GM03348 (cell line): ENCODE measurements around the gene GLP2R.

Source experiments
- DNase-seq: peaks from one replicate; pipeline ENCODE4 v3.0.0; 2012; ENCODE audit warnings: low spot score

GLP2R gene

GRCh38 chr17:9855036-9855435, 29.3 kb downstream of the GLP2R start:
- DNase-seq = no peak

DNA sequence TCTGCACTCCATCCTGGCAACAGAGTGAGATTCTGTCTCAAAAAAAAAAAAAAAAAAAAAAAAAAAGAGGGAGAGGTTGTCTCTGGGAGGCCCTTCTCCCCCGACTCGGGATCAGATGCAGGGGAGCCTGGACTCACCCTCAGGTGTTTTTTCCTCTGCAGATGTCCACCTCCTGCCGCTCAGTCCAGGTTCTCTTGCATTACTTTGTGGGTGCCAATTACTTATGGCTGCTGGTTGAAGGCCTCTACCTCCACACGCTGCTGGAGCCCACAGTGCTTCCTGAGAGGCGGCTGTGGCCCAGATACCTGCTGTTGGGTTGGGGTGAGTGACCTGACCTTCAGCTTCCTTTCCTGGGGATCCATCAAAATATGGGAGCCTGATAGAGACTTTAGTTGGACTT, 34.1 kb downstream of the GLP2R start:
- DNase-seq = no peak

- DNase-seq = no peak
These were observed 35.1 kb downstream of the GLP2R start for GRCh38 chr17:9860851-9861250.

DNA sequence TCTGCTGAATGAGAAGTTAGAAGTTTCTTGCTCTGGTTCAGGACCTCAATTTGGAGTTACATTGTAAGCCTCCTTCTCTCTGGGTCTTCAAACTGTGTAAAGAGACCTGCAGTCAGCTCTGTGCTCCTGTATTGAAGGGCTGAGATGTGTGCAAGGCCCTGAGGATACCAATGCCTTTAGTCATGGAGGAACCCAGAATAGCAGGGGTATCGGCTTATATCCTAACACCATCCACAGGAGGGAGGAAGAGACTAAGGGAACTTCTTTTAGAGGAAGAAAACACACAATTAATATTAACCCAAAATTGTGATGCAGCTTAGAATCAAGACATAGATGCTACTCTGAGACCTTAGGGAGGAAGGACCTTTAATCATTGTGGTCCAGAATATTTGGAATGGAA, 36.5 kb downstream of the GLP2R start:
- no peak for DNase-seq

DNA sequence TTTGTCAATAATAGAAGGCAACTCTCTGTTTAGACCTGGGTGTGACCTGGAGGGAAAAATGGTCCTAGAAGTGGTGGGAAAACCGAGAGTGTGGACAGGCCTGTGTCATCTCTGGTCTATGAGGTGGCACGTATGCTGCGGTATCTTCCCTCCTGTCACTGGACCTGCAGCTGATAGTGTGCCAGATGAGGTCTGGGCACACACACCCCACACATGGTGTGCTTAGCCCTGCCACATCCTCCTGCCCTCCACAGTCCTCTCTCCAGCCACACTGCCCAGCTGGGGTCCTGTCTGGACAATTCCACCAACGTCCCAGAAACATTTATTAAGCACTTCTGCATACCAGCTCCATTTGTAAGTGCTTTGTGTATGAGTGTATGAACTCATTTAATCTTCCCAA, 37.2 kb downstream of the GLP2R start:
- no peak for DNase-seq

GRCh38 chr17:9865586-9865985, 39.9 kb downstream of the GLP2R start:
- no peak for DNase-seq

DNA sequence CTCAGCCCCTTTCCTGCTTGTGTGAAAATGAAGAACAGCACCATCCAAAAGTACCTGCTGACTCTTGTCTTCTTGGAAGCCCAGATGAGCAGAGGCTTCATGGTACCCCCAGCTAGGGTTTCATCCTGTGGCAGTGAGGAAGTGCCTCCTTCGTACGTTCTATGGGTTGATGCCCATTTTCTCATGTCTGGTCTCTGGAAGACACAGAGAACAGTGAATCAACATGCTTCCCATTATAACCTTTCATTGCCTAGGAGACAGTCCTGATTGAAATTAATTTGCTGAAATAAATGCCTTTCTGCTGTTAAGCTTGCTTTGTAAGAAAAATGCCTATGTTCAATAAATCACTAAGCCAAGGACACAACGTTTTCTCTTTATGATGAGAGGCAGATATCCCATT, 42.8 kb downstream of the GLP2R start:
- DNase-seq = no peak

GRCh38 chr17:9872852-9873251, 47.1 kb downstream of the GLP2R start:
- no peak for DNase-seq

DNA sequence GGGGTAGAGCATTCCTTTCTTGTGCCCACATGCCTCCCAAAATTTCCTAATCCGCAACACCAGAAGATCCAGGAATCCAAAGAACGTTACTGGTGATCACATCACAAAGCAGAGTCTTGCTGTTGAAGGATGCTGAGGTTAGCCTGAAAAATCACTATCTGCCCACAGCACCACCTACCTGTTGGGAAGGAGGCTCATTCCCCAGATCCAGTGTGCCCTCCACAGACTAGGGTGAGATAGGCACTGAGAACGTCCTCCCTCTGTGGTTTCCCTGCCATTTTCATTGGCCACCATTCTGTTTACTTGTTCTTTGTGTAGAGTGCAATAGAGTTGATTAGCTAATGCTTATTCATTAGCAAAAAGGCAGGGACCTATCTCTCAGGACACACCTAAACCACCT, 49.0 kb downstream of the GLP2R start:
- no peak for DNase-seq

- peak; percentile 82 for DNase-seq
These were observed 49.7 kb downstream of the GLP2R start for GRCh38 chr17:9875441-9875840.

- no peak for DNase-seq
These were observed 52.6 kb downstream of the GLP2R start for GRCh38 chr17:9878356-9878755.

- peak; percentile 27 for DNase-seq
These were observed 53.2 kb downstream of the GLP2R start for GRCh38 chr17:9878786-9879525.

- DNase-seq = peak; percentile 44
These were observed 54.9 kb downstream of the GLP2R start for GRCh38 chr17:9880582-9880999.

GRCh38 chr17:9883451-9883850, 57.7 kb downstream of the GLP2R start:
- DNase-seq = no peak

DNA sequence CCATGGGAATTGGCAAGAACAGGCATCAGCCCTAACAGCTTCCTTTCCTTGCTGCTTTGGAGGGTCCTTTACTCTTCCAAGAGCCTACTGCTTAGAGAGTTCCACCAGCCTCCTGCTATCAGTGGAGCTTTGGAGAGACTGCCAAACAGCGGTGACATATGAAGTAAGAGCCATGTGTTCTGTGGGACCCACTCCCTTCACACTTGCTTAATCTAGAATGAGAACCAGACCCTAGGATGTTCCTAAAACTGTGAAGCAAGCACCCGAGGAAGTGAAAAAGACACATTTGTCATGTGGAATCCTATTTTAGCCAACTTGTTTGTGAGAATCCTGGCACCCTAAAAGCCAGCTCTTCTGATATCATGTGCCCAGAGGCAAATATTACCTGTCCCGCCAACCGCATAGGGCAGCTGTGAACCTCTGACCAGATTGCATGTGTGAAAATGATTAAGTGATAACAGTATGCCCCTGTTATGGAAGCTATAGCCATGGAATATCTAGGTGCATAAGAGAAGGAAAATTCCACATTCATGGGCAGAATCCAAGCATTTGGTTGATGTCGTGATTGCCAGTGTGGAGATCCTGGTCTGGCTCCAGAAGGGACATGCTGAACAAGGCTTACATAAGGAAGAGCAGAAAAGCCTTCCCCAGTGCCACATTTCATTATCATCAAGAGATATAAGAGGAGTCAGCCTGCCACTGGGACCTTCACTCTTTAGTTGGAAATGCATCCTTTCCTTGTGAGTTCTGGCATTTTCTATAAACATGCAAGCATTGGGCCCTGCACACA, 60.6 kb downstream of the GLP2R start:
- DNase-seq = no peak

- no peak for DNase-seq
These were observed 61.8 kb downstream of the GLP2R start for GRCh38 chr17:9887508-9887907.

GRCh38 chr17:9890124-9890523, 64.4 kb downstream of the GLP2R start:
- DNase-seq = peak; percentile 60

GRCh38 chr17:9893411-9894012, 67.8 kb downstream of the GLP2R start:
- no peak for DNase-seq

GRCh38 chr17:9894231-9894630, 68.5 kb downstream of the GLP2R start:
- no peak for DNase-seq

DNA sequence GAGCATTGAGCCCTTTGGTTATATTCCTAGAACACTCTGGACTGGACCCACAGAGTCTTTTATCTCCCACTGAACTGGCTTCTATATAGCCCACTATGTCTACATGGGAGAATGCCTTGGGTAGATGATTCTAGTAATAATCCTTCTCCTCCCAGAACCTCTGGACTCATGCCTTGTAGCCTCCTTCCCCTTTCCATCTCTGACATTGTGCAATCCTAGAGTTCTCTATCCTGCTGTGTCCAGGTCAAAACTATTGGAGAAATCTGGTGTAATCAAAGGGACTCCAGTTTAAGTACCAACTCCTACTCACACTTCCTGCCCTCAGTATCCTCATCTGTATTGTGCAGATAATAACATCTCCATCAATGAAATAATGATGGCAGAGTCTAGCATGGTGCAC, 70.2 kb downstream of the GLP2R start:
- DNase-seq = no peak

DNA sequence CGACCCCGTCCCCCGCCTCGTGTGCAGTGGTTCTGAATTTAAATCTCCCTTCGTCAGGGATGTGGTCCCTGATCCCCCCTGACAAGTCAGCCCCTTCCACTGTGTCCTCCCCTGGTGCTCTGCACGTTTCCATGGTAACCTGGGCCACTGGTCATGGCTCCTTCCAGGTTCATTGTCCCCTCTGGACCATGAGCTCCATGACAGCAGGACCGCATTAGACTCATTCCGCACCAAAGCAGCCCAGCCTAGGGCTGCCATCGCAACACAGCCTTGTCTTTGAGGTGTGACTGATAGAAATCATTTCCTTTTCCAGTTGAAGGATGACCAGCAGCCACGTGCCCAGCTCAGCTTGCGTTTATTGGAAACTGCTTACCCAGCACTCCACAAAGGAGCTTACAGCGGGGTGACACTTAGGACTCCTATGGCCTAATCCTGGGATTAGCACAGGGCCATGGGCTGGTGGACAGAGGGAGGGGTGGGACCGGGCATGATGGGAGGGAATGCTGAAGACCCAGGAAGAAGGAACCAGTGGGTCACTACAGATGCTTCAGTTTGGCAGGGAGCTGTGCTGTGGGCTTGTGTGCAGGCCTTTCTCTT, 71.7 kb downstream of the GLP2R start:
- DNase-seq = no peak

DNA sequence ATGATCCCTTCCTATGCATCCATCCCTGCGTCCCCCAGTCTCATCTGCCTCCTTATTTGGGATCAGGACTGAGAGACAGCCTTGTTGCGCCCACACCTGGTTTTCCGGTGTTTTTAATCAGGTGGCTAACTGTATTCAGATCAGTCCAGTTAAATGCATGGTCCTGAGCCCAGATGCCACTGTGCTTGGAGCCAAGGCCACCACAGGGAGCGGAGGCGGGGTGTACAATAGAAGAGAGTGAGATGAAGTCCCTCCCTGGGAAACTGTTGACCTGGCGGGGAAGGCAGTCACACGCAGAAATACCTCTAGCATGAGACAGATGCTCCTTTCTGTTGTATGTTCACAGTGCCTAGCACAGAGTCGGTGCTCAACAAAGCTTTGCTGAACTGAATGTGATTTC, 73.1 kb downstream of the GLP2R start:
- DNase-seq = no peak
